ENCODE data around the gene OLFML2B. TPM values are rescaled to one million over a fixed set of nuclear protein-coding genes. Genes with fewer than 3 reads are reported as not detected.

OLFML2B gene
- total RNA-seq, 1 experiment from 2014 or later: 1.4 TPM

- no peak overlapping the region for H2AK5ac ChIP-seq (ENCODE audit: insufficient read length, low read length)
- H3K23ac ChIP-seq (ENCODE audit: insufficient read length, low read depth, low read length): no peak overlapping the region
- H3T11ph ChIP-seq (ENCODE audit: low read length): no peak overlapping the region
- Mint-ChIP-seq H3K27me3 (ENCODE audit: low read depth) (no peaks in the 10 kb centered on the region), H3K9me3 (no peaks in the 10 kb centered on the region), H3K36me3 (ENCODE audit: insufficient read depth in 1 of 3, low read depth in 3 of 3) (no peaks in the 10 kb centered on the region), H3K27ac (no peak overlapping the region), H3K4me3 (no peak overlapping the region), H3K4me1 (peaks cover 16 to 20% of the 10 kb centered on the region in 2 experiments)
- no peak for DNase-seq
- no peaks in the 10 kb centered on the region for H3K23me2 ChIP-seq (ENCODE audit: insufficient read length, low read depth, low read length, poor library complexity, severe bottlenecking)
- no peaks in the 10 kb centered on the region for H3K27me3 ChIP-seq (ENCODE audit: insufficient read depth, low read length)
- no peak overlapping the region for H2BK120ac ChIP-seq (ENCODE audit: low read depth, low read length, poor library complexity, severe bottlenecking)
- no peak overlapping the region for H2BK20ac ChIP-seq (ENCODE audit: low read depth, low read length, poor library complexity, severe bottlenecking)
- no peak overlapping the region for H4K5ac ChIP-seq (ENCODE audit: insufficient read length, low read depth, low read length)
- no peak overlapping the region for H2BK12ac ChIP-seq (ENCODE audit: insufficient read length, low read depth, low read length)
- no peak overlapping the region for H3K14ac ChIP-seq (ENCODE audit: insufficient read depth, low read length)
- H2BK15ac ChIP-seq (ENCODE audit: low read depth, low read length): no peak overlapping the region
- H4K91ac ChIP-seq (ENCODE audit: insufficient read length, low read depth, low read length): no peak overlapping the region
- no peaks in the 10 kb centered on the region for H3K79me1 ChIP-seq (ENCODE audit: insufficient read depth, low read depth, low read length, poor library complexity, severe bottlenecking)
- WGBS (ENCODE audit: extremely low coverage, insufficient read length, low lambda C conversion rate): no CpG with 5 or more reads among the region's 4 CpGs
- no peak overlapping the region for H3K4ac ChIP-seq (ENCODE audit: low read depth, low read length)
- no peak overlapping the region for H4K8ac ChIP-seq (replicated peaks; ENCODE audit: insufficient read length, low read depth, low read length)
- no peak overlapping the region for H3K56ac ChIP-seq (ENCODE audit: insufficient read length, low read depth, low read length)
- no peak for TF ChIP-seq CTCF (conservative IDR thresholded peaks at IDR 0.05)
- no peak overlapping the region for H2BK5ac ChIP-seq (ENCODE audit: insufficient read length, low read length)
- H3K18ac ChIP-seq (ENCODE audit: insufficient read length, low read depth, low read length): no peak overlapping the region
- no peaks in the 10 kb centered on the region; the same call in 1 of the 2 replicates for H3K4me1 ChIP-seq (ENCODE audit: insufficient read depth, low read length)
- no peak overlapping the region for H3K27ac ChIP-seq (ENCODE audit: insufficient read length, low read depth, low read length)
- no peak overlapping the region for H3K4me2 ChIP-seq (ENCODE audit: insufficient read depth, insufficient read length, low read length)
- H3K9me3 ChIP-seq (ENCODE audit: control insufficient read depth, low read depth, low read length): no peaks in the 10 kb centered on the region
- H2AFZ ChIP-seq (ENCODE audit: low read length): no peak overlapping the region
- H3K79me2 ChIP-seq (ENCODE audit: insufficient read depth, low read length): no peaks in the 10 kb centered on the region
- no peak overlapping the region for H3K9ac ChIP-seq (ENCODE audit: extremely low read depth, insufficient read length, low read length)
- no peaks in the 10 kb centered on the region for H4K20me1 ChIP-seq (ENCODE audit: control insufficient read depth, insufficient read depth, insufficient read length)
Measured at GRCh38 chr1:161948435-161948834, 75.2 kb downstream of the OLFML2B start.

All from H9 (cell line).